Stimulated activated CD4-positive, alpha-beta T cell treated with anti-CD3 and anti-CD28 coated beads, TNF-alpha, amount 100 ng/mL, for 24 hours (primary cell): ENCODE results near the gene DAP3.
"Not testable (repeated sequence)": the region's sequence is repeated elsewhere in the genome, so short reads cannot be mapped to it uniquely, and the experiment has no call there.

Experiments
- DNase-seq, 3 experiments: peaks; one replicate each; pipeline ENCODE4 v3.0.0-alpha.2; 2020; ENCODE audit warnings: low read depth in 3 of 3

The DAP3 gene

GRCh38 chr1:155689081-155689607, at the start of gene DAP3:
Gene DAP3 (plus strand): TSS chr1:155689091. CDS start chr1:155709780, 20,689 bp downstream.
- not testable (repeated sequence) for DNase-seq

DNA sequence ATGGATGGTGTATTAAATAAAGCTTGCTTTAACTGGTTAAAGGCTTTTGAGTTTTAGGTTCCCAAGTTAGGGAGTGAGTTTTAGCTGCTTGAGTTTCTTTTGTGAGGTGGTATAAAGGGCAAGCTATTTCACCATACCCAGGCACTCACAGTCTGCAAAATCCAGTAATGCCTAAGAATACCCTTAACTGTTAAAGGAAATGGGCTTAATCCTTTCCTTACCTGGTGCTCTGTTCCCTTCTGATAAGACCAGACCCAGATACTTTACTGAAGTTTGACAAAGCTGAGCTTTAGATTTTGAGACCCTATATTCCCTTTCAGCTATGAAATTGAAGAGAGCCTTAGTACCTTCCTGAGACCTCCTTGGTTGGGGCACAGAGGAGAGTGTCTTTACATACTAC, 48.5 kb upstream of the DAP3 start:
- DNase-seq = no peak

GRCh38 chr1:155642559-155643180, 46.2 kb upstream of the DAP3 start:
- not testable (repeated sequence) for DNase-seq

DNA sequence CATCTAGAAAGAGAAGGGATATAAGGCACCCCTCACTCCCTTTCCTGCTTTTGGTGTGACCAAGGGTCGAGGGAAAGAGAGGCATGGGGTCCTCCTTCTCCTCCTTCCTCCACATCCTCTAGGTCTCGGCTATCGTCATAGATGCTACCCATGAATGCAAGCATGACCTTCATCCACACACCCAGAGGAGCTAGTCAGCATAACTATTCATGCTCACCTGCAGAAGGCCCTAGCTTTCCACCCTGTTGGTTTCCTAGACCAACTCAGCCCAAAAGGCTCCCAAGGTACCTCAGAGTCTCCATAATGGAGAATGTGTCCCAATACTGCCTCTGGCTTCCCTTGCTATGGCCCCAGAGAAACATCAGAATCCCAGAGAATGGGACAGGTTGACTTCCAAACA, 45.7 kb upstream of the DAP3 start:
- no peak for DNase-seq

DNA sequence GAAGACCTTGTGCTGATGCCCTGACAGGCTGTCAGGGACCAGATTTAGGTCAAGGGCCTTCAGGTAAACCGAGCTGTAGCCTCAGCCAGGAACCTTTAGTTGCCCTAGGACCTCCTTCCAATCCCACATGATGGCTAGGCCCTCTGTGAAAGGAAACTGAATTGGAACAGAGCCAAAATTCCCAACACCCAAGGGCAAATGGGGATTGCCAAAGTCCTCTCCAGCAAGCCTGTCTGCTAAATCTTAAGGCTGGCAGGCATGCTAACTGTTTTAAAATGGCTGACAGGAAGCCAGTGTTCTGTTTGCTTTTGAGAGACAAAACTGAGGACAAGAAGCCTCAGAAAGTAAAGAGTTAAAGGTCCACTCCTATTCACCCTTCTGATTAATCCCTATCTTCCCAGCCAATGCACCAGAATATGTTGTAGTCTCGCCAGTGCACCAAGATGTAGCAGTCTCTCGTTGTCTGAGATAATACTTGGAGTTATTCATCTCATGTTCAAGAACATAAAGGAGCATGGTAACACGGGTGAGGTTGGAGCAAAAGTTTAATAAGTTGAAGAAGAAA, 43.8 kb upstream of the DAP3 start:
- DNase-seq = no peak

DNA sequence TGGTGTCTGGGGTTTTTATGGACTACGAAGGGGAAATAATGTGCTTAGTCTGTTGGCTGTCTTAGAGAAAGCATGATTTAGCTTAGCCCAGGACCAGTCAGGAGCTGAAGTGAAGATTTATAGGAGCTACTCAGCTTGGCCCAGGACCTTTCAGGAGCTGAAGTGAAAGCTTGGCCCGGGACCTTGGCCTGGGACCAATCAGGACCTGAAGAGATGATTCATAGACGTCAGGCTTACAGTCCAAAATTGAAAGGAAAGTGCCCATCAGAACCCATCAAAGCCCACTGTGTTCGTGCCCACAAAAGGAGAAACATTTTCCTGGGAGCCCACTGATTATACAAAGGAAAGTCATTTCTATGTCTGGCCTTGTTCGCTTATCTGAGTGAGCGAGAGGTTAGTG, 43.2 kb upstream of the DAP3 start:
- no peak for DNase-seq

GRCh38 chr1:155646307-155646706, 42.6 kb upstream of the DAP3 start:
- DNase-seq = no peak

- DNase-seq = no peak
These were observed 40.4 kb upstream of the DAP3 start for GRCh38 chr1:155648207-155649147.

GRCh38 chr1:155649676-155650075, 39.2 kb upstream of the DAP3 start:
- DNase-seq = no peak

DNA sequence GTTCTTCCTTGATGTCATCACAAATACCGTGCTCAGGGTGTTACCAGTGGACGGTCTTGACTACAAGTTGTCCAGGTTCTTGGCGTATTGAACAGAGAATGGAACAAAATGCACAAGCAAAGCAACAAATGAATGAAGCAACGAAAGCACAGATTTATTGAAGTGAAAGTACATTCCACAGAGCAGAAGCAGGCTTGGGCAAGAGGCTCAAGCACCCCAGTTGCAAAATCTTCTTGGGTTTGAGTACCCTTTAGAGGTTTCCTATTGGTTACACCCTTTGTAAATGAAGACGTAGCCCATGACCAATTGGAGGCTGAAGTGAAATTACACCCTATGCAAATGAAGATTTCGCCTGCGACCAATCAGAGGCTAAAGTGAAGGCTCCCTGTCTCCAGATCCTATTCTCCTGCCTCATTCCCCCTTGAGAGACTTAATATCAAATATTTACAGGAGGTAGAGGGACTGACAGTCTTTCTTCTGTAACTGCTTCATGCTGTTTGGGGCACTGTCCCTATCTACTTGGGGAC, 38.6 kb upstream of the DAP3 start:
- DNase-seq = no peak

GRCh38 chr1:155651861-155652661, 36.8 kb upstream of the DAP3 start:
- DNase-seq = no peak

DNA sequence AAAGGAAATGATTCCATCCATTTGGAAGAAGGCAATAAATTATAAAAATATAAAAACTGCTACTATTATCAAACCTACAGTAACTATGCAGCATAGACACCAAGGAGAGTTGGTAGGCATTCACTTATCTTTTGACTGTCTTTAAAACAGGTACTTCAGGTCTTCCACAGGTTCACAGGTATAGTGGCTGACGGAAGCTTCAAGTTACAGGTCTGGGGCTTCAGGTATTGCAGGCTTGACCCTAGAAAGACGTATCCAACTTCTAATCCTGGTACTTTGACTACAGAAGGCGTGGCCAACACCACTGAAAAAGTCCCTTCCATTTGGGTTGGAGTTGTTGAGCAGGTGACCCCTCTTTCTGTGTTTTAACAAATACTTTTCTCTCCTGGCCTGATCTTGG, 35.9 kb upstream of the DAP3 start:
- no peak for DNase-seq

GRCh38 chr1:155657463-155657862, 31.4 kb upstream of the DAP3 start:
- no peak for DNase-seq

GRCh38 chr1:155661239-155661638, 27.7 kb upstream of the DAP3 start:
- not testable (repeated sequence) for DNase-seq

- no peak for DNase-seq
These were observed 19.4 kb upstream of the DAP3 start for GRCh38 chr1:155669233-155670162.

DNA sequence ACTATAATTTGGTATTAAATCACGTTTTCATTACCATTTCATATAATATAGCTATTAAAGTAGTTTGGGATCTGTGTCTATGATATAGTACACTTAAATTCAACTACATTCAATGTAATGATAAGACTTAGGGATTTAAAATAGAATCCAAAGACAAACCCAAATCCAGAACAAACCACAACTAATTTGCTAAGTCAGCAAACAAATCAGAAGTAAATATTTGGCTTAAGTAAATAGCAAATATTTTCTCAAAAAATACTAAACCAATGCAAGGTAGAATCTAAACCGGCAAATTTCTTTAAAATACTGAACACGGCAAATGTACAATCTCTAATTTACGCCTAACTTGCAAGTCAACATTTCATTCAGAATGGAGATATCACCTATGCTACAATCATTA, 17.1 kb upstream of the DAP3 start:
- DNase-seq = no peak

DNA sequence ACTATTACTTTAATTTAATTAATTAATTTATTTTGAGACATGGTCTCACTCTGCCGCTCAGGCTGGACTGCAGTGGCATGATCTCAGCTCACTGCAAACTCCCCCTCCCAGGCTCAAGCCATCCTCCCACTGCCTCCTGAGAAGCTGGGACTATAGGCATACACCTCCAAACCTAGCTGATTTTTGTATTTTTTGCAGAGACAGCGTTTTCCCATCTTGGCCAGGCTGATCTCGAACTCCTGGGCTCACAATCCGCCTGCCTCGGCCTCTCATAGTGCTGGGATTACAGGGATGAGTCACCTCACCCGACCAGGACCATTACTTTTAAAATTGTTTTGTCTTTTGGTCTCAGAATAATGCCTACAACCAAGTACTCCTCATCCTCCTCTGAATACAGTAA, 15.9 kb upstream of the DAP3 start:
- no peak for DNase-seq

GRCh38 chr1:155678027-155678426, 10.9 kb upstream of the DAP3 start:
- no peak for DNase-seq

- DNase-seq = not testable (repeated sequence)
These were observed 9.9 kb upstream of the DAP3 start for GRCh38 chr1:155678992-155679391.

DNA sequence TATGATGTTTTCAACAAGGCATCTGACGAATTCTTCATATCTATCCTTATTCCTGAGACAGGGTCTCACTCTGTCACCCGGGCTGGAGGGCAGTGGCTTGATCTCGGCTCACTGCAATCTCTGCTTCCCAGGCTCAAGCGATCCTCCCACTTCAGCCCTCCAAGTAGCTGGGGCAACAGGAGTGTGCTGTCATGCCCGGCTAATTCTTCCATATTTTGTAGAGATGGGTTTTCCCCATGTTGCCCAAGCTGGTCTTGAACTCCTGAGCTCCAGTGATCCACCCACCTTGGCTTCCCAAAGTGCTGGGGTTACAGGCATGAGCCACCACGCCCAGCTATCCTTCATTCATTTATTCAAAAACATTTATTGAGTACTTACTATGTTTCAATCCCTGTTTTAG, 8.4 kb upstream of the DAP3 start:
- no peak for DNase-seq
